GM21717 (cell line): ENCODE measurements around the gene ITIH3.

Experiments used
- ATAC-seq: cut with Tn5 transposase; IDR thresholded peaks from one replicate; pipeline ENCODE4 v1.9.1; 2021; ENCODE audit warnings: mild to moderate bottlenecking, moderate library complexity; ENCODE audit not compliant: unreplicated experiment

Gene ITIH3

DNA sequence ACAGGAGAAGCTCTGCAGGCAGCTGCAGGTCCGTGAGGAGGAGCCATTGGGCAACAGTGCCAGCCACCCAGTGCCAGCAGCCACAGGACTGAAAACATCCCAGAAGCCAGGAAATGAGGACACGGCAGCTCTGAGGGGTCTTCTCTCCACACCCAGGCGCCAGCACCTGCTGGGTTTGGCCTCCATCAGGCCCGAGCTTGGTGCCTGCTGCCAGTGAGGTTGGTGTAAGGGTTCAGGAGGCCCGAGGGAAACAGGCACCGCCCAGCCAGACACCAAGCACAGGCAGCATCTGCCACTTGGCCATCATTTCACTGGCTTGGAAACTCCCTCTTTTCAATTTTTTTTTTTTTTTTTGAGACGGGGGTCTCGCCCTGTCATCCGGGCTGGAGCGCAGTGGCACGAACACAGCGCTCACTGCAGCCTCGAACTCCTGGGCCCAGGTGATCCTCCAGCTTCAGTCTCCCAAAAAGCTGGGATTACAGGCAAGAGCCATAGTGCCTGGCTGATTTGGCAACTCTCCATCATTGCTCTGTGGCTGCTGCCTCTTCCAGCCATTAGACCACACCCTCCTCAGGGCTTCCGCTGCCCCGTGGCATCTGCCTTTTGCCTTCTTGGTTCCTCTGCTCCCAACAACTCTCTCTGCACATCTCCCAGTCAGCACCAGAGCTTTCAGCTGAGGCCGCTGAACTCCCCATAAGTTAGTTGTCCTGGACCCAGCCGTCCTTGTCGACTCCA is 1.5 kb upstream of the ITIH3 start:
- ATAC-seq, result no peak

DNA sequence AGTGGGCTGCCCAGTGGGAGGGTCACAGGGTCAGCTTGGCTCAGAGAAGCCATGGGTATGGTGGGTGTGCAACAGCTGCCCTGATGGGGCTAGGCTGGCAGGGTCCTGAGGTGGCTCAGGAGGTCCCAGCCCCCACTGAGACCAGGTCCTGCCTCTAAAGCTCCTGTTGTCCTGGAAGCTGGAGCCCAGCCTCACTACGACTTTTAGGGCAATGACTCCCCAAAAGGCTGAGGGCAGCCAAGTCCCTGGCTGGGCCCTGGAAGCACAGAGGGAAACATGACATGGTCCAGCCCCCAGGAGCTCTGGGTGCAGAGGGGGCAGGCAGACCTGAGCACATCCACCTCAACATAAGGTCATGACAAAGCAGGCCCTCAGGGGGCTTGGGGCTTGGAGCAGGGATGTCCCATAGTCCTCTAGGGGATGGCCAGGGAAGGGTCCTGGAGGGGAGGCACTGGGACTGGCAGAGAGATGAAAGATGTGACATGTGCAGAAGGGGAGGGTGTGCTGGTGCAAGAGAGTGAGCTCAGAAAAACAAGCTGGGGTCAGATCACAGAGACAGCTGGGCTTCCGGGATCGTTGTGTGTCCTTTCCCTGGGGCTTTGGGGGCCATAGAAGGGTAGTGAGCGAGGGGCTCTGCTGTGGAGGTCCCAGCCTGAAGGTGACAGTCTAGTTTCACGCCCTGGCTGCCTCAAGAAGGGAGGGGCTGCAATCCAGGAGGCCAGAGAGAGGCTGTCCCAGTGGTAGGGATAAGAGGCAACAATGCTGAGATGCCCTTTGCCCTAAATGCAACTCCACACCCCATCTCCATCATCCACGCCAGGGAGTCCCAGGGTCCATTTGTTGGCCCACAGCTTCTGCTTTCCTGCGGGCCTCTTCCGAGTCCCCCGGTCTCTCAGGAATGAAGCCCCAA is 639 bp upstream of the ITIH3 start:
- no peak for ATAC-seq

DNA sequence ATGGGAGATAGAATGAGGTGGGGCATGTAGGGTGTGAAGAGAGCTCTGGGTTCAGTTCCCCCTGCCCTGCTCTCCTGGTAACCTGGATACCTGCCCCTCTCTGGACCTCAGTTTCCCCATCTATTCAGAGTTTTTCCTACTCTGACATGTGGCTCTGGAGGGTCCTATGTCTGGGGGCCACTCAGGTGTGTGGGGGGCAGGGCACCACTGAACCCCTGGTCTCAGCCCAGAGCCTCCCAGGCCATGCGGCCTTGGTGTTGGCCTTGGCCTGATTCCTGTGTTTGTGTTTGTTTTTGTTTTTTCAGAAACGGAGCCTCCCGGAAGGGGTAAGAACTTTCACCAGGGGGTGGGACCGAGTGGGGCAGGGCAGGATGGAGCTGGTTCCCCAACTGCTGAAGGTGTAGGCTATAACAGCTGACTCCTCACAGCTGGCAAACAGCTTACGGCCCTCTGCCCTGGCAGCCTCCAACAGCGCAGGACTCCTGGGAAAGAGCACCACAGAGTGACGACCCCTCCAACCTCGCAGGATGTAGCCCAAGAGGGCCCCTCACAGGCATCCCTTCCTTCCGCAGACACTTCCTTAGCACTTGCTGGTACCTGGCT is 803 bp downstream of the ITIH3 start:
- no peak for ATAC-seq

DNA sequence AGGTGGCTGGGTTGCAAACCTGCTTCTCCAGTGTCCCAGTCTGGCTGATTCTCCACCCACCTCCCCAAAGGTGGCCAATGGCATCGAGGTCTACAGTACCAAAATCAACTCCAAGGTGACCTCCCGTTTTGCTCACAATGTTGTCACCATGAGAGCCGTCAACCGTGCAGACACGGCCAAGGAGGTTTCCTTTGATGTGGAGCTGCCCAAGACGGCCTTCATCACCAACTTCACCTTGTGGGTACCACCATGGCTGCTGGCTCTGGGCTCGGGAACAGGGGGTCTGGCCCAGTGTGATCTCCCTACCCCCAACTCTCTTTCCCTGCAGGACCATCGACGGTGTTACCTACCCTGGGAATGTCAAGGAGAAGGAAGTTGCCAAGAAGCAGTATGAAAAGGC is 1.8 kb downstream of the ITIH3 start:
- no peak for ATAC-seq

- ATAC-seq, result no peak
These were observed 3.9 kb downstream of the ITIH3 start for GRCh38 chr3:52798376-52798977.

GRCh38 chr3:52798978-52799476 is 4.4 kb downstream of the ITIH3 start:
- ATAC-seq, result no peak

GRCh38 chr3:52800079-52800478 is 5.5 kb downstream of the ITIH3 start:
- no peak for ATAC-seq

GRCh38 chr3:52801839-52802238 is 7.2 kb downstream of the ITIH3 start:
- no peak for ATAC-seq

- no peak for ATAC-seq
These were observed 10.9 kb downstream of the ITIH3 start for GRCh38 chr3:52805270-52806039.

DNA sequence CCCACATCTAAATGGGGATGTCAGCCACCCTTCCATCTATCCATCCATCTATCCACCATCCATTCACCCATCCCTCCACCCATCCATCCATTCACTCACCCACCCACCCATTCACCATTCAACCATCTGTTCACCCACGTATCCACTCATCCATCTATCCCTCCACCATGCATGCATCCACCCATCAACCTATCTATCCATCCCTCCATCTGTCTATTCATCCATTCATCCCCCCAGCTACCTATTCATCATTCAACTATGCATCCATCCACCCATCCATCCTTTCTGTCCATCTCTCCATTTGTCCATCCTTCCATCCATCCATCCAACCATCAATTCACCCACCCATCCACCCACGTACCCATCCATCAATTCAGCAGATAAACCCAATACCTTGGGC is 14.6 kb downstream of the ITIH3 start:
- ATAC-seq, result no peak

DNA sequence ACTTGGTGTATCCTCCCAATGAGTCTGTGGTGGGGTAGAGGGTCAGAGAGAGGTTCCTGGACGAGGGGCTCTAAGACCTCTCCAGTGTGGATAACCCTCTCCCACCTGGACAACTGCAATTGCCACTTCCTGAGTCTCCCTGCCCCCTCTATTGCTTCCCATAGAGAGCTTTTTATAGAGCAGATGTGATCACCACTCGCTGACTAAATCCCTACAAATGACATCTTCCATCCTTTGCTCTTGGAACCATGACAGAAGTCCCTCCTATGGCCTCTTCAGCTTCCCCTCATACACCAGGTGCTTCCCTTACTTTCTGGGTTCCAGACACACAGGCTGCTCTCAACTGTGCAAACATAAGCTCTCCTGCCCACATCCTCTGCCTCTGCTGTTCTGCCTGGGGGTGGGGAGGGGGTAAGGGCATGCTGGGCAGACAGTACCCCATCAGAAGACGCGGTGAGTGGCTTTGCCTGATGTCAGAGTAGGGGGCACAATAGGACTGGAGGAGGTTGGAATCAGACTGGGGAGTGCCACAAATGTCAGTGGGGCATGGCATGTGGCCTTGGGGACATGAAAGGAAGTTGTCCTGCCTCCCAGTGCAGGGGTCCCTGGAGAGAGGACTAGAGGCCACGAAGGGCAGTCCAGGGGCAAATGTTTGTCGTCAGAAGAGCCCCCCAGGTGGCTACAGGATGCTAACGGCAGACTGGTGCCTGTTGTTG is 15.2 kb downstream of the ITIH3 start:
- no peak for ATAC-seq

DNA sequence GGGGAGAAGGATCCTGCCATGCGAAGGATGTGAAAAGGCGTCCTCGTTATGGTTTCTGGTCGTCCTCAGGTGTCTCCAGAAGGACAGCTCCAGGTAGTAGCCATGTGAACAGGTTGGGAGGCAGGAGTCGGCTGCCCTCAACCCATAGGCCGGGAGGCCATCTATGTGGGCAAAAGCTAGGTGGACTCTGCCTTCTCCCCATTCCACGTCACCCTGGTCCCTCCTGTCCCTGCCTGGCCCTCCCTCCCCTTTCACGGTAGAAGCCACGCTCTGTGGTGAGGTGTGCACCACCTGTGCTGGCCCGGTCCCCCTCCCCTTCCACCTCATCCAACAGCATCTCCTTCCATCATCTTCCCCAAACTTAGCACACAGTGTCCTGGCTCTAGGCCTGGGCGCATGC is 16.3 kb downstream of the ITIH3 start:
- no peak for ATAC-seq

DNA sequence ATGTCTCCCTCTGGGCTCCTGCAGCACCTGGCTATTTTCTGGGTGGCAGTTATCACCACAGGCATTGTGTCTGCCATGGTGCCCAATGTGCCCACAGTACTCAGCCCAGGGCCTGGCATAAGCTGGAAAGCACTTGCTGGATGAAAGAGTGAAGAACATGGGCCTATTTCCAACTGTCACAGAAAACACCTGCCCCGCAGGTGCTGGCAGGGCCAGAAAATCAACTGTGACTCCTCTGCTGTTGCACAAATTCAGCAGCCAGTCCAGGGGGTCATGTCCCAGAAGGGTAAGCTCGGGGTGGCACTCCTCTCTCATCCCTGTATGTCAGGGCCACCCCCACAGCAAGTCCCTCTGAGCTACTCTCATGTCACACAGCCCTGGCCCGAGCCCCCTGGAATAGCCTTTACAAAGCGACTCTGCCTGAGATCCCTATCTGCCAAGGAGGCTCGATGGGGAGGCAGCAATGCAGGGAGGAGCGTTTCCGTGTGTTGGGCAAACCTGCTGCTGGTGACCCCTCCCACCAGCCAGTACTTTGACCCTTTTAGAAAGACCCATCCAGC is 16.9 kb downstream of the ITIH3 start:
- ATAC-seq, result no peak

DNA sequence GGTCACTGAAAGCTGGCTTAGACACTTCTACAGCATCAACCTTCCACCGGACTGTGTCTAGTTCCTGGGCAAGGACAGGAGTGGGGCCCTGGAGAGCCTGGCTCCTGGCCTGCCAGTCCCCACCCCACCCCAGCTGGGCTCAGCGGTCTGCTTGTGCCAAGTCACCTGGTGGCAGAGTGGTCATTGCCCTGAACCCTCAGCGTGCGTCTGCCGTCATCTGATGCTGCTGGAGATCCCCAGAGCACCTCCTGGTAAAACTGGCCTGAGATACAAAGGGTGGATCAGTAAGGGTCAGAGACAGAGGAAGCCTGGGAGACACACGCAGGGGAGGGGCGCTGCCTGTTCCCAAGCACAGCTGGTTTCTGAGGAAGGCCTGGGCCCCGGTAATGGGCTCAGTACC is 19.2 kb downstream of the ITIH3 start:
- ATAC-seq, result no peak

- ATAC-seq, result no peak
These were observed 21.6 kb downstream of the ITIH3 start for GRCh38 chr3:52816199-52816598.

DNA sequence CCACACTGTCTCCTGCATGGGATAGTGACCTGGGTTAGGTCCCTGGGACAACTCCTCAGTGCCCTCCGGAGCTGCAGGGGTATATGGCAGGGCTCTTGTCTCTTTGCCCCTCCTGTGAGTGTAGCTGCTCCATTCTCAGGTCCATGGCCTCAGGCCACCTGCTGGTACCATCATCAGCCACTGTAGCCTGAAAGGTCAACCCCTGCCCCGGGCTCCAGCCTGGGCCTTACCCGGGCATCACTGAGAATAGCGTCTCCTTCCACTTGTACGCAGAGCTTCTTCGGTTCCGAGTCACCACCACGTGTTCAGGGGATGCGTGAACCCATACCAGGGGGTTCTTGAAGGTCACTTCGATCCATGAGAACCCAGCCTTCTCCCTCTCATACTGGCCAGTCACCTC is 22.1 kb downstream of the ITIH3 start:
- no peak for ATAC-seq

GRCh38 chr3:52817221-52817620 is 22.6 kb downstream of the ITIH3 start:
- ATAC-seq, result no peak

DNA sequence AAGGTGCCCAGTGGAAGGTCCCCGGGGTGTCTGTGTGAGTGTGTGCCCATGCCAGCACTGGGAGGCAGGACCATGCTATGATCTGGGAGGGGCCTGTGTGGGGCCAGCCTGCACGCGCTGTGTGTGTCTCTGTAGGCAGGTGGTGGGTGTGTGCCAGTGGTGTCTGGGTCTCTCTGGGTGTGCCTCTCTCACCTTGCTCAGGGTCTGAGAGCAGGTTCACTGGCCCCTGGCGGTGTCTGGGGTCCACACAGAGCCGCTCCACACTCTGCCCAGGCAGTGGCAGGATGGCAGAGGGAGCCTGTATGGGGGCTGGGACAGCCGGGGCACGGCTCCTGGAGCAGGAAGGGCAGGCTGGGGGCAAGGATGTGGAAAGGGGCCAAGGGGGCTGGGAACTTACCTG is 23.3 kb downstream of the ITIH3 start:
- no peak for ATAC-seq

DNA sequence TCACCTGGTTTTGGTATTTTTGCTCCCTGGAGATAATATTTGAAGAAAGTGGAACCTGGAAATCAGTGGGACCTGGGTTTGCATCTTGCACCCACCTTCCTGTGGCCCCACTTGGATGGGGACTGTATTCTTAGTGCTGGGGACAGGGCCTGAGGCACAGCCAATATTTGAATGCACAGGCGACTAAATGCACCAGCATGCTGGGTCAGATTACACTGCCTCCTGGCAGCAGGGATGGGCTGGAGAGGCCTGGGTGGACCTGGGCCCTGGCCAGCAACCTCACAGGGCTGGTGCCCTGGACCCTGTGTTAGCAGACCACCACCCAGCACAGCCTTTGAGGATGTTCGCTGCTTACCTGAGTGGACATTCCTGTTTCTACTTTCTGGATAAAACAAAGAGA is 25.3 kb downstream of the ITIH3 start:
- ATAC-seq, result no peak

GRCh38 chr3:52820736-52821135 is 26.1 kb downstream of the ITIH3 start:
- no peak for ATAC-seq
